Sigmoid colon (tissue), 4 donors: ENCODE measurements around the gene SNX7.
A peak's percentile ranks its signal among the peaks of the same experiment; 100 is the strongest.

Experiments used
- CTCF ChIP-seq, 4 experiments: fragments of 450-650 bp in 3 of 4; fragments of 200-600 bp in 1 of 4; IDR thresholded peaks; one replicate each; pipeline ENCODE4 v1.5.1; 2016 to 2019; ENCODE audit warnings: antibody characterized with exemption in 4 of 4, mild to moderate bottlenecking in 3 of 4, moderate library complexity in 2 of 4
- EP300 ChIP-seq, 4 donors: sonication (generic); formaldehyde crosslinking; IDR thresholded peaks; one replicate each; pipeline ENCODE4 v1.6.1; 2017; ENCODE audit warnings: antibody characterized with exemption in 4 of 4

DNA sequence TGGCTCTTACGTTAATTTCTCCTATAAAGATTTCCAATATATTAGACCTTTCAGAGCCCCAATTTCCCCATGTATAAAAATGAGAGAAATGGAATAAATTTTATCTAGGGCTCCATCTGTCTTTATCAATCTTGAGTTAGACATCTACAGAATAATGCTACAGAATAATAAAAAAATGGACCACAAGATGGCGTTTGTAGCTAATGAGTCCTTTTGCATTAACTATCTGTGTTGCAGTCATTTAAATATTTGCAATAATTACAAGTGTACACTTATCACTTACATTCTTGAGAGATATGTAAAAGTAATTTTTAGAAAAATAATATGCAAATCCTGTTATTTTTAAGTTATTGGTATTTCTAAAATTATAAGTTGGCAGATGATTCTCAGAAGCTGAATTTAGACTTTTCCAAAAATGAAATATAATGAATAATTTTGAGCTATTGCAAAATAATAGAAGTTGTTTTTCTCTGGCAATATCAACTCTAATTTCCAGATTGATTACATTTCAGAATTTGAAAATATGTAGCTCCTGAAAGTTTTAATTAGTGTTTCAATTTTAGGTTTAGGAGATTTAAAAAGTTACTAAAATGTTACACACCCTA is 87.7 kb downstream of the SNX7 start:
- TF ChIP-seq CTCF (IDR thresholded peaks at IDR 0.05): peak in 1 of 4 experiments; percentile 12
- TF ChIP-seq EP300 (IDR thresholded peaks at IDR 0.05): no peak
